Astrocyte (in vitro differentiated cells and primary cell): ENCODE results near the gene TEX38. TPM values are rescaled to one million over a fixed set of nuclear protein-coding genes. Genes with fewer than 3 reads are reported as not detected.

Experiments used
- DNase-seq: peaks from one replicate; pipeline ENCODE4 v3.0.0-alpha.2; 2010; ENCODE audit warnings: low read depth
- FAIRE-seq: peaks from 2 replicates; lab custom pipeline; 2011; peaks lifted over from hg19 to GRCh38; lab: Jason Lieb, UNC
- H2AFZ ChIP-seq: 2 replicates; pipeline ENCODE4 v1.6.0; 2012; ENCODE audit warnings: low read depth, low read length, inconsistent platforms
- H3K27ac ChIP-seq: 2 replicates; pipeline ENCODE4 v1.5.1; 2011; ENCODE audit warnings: low read depth, low read length, inconsistent platforms
- H3K27me3 ChIP-seq: 2 replicates; pipeline ENCODE4 v1.6.0; 2011; ENCODE audit warnings: low read length, inconsistent platforms; ENCODE audit not compliant: insufficient read depth
- H3K36me3 ChIP-seq: 2 replicates; pipeline ENCODE4 v1.5.1; 2011; ENCODE audit warnings: low read length, inconsistent platforms; ENCODE audit not compliant: insufficient read depth
- H3K4me1 ChIP-seq: 2 replicates; pipeline ENCODE4 v1.5.1; 2011; ENCODE audit warnings: low read length, inconsistent platforms; ENCODE audit not compliant: insufficient read depth
- H3K4me2 ChIP-seq: 2 replicates; pipeline ENCODE4 v1.6.0; 2012; ENCODE audit warnings: low read length, inconsistent platforms
- H3K4me3 ChIP-seq: 2 replicates; pipeline ENCODE4 v1.5.1; 2011; ENCODE audit warnings: low read depth, mild to moderate bottlenecking, low read length, inconsistent platforms; ENCODE audit not compliant: insufficient read depth
- H3K79me2 ChIP-seq: 2 replicates; pipeline ENCODE4 v1.6.0; 2012; ENCODE audit warnings: mild to moderate bottlenecking, low read length, inconsistent platforms; ENCODE audit not compliant: insufficient read depth
- H3K9ac ChIP-seq: 2 replicates; pipeline ENCODE4 v1.6.0; 2012; ENCODE audit warnings: mild to moderate bottlenecking, low read length, inconsistent platforms
- H3K9me3 ChIP-seq: 2 replicates; pipeline ENCODE4 v1.5.1; 2012; ENCODE audit warnings: low read depth, mild to moderate bottlenecking, low read length, inconsistent platforms; ENCODE audit not compliant: insufficient read depth
- H4K20me1 ChIP-seq: 2 replicates; pipeline ENCODE4 v1.6.0; 2012; ENCODE audit warnings: low read length, inconsistent platforms; ENCODE audit not compliant: insufficient read depth
- H3K27ac Mint-ChIP-seq: one replicate; pipeline ENCODE4 v1.8.0; 2021; ENCODE audit warnings: mild to moderate bottlenecking, mixed read lengths; ENCODE audit not compliant: unreplicated experiment
- H3K27me3 Mint-ChIP-seq: one replicate; pipeline ENCODE4 v1.8.0; 2021; ENCODE audit warnings: low read depth, mixed read lengths; ENCODE audit not compliant: unreplicated experiment
- H3K36me3 Mint-ChIP-seq: one replicate; pipeline ENCODE4 v1.8.0; 2021; ENCODE audit warnings: low read depth, mixed read lengths; ENCODE audit not compliant: unreplicated experiment
- H3K4me1 Mint-ChIP-seq: one replicate; pipeline ENCODE4 v1.8.0; 2021; ENCODE audit warnings: low read depth, mixed read lengths; ENCODE audit not compliant: unreplicated experiment
- H3K4me3 Mint-ChIP-seq: one replicate; pipeline ENCODE4 v1.8.0; 2021; ENCODE audit warnings: mild to moderate bottlenecking, moderate library complexity, mixed read lengths; ENCODE audit not compliant: unreplicated experiment
- H3K9me3 Mint-ChIP-seq: one replicate; pipeline ENCODE4 v1.8.0; 2021; ENCODE audit warnings: mild to moderate bottlenecking, mixed read lengths; ENCODE audit not compliant: unreplicated experiment
- CTCF ChIP-seq: IDR thresholded peaks from 2 replicates; pipeline ENCODE4 v1.5.1; 2011; ENCODE audit warnings: low read depth, mild to moderate bottlenecking, inconsistent platforms, low read length, moderate library complexity; ENCODE audit not compliant: insufficient read depth
- EZH2 ChIP-seq: IDR thresholded peaks from 2 replicates; pipeline ENCODE4 v1.6.1; 2012; ENCODE audit warnings: mild to moderate bottlenecking, low read length, inconsistent platforms; ENCODE audit not compliant: insufficient read depth
- total RNA-seq: library from RNA; stranded (reverse); gene quantifications from 2 replicates; pipeline ENCODE4 v1.2.1, GENCODE V29; 2021

Gene TEX38
- total RNA-seq, 1 donor from 2014 or later: not detected

- H3K9ac ChIP-seq: no peak overlapping the region
- H3K27ac Mint-ChIP-seq: no peak overlapping the region
- peaks cover 30% of the 10 kb centered on the region for H3K36me3 ChIP-seq
- H3K4me2 ChIP-seq: no peak overlapping the region
- H3K79me2 ChIP-seq: peaks cover 2% of the 10 kb centered on the region
- H3K36me3 Mint-ChIP-seq: peaks cover 7% of the 10 kb centered on the region
- H3K4me3 ChIP-seq: no peak overlapping the region
- H3K27me3 ChIP-seq: no peaks in the 10 kb centered on the region
- TF ChIP-seq CTCF: no peak
- TF ChIP-seq EZH2: no peak
- no peaks in the 10 kb centered on the region for H3K9me3 Mint-ChIP-seq
- no peak overlapping the region for H3K4me3 Mint-ChIP-seq
- no peak overlapping the region for H3K27ac ChIP-seq
- no peaks in the 10 kb centered on the region for H3K27me3 Mint-ChIP-seq
- FAIRE-seq (no peak), DNase-seq (no peak)
- H2AFZ ChIP-seq: no peak overlapping the region
- H3K4me1 ChIP-seq: no peaks in the 10 kb centered on the region
- no peaks in the 10 kb centered on the region for H3K4me1 Mint-ChIP-seq
- H4K20me1 ChIP-seq: peaks cover 2% of the 10 kb centered on the region
- H3K9me3 ChIP-seq: no peaks in the 10 kb centered on the region
Observed at GRCh38 chr1:46708121-46708520, 36.5 kb downstream of the TEX38 start.

- peaks cover 17% of the 10 kb centered on the region for H3K36me3 ChIP-seq
- H3K4me2 ChIP-seq: no peak overlapping the region
- H3K27me3 ChIP-seq: no peaks in the 10 kb centered on the region
- H3K27me3 Mint-ChIP-seq: no peaks in the 10 kb centered on the region
- peaks cover 4% of the 10 kb centered on the region for H3K36me3 Mint-ChIP-seq
- H3K27ac Mint-ChIP-seq: no peak overlapping the region
- DNase-seq (no peak), FAIRE-seq (no peak)
- H3K4me1 Mint-ChIP-seq: peaks cover 24% of the 10 kb centered on the region
- no peaks in the 10 kb centered on the region for H3K9me3 Mint-ChIP-seq
- H2AFZ ChIP-seq: no peak overlapping the region
- no peak overlapping the region for H3K27ac ChIP-seq
- H3K4me3 ChIP-seq: no peak overlapping the region
- no peaks in the 10 kb centered on the region for H3K9me3 ChIP-seq
- H3K4me3 Mint-ChIP-seq: no peak overlapping the region
- peaks cover 24% of the 10 kb centered on the region for H4K20me1 ChIP-seq
- peaks cover 37% of the 10 kb centered on the region for H3K79me2 ChIP-seq
- no peak overlapping the region for H3K9ac ChIP-seq
- peaks cover 20% of the 10 kb centered on the region for H3K4me1 ChIP-seq
- TF ChIP-seq EZH2 (no peak), CTCF (no peak)
Observed at GRCh38 chr1:46714976-46715375, 43.3 kb downstream of the TEX38 start.

- H3K4me1 ChIP-seq: peaks cover 20% of the 10 kb centered on the region
- H3K9me3 ChIP-seq: no peaks in the 10 kb centered on the region
- Mint-ChIP-seq H3K9me3 (no peaks in the 10 kb centered on the region), H3K27ac (peak overlapping the region; percentile 48), H3K36me3 (peaks cover 4% of the 10 kb centered on the region), H3K4me1 (peaks cover 24% of the 10 kb centered on the region), H3K4me3 (peak overlapping the region; percentile 99), H3K27me3 (peaks cover 4% of the 10 kb centered on the region)
- peaks cover 24% of the 10 kb centered on the region for H4K20me1 ChIP-seq
- H3K9ac ChIP-seq: peak overlapping the region; percentile 92
- no peaks in the 10 kb centered on the region for H3K27me3 ChIP-seq
- no peak overlapping the region for H3K27ac ChIP-seq
- H2AFZ ChIP-seq: no peak overlapping the region
- peaks cover 17% of the 10 kb centered on the region for H3K36me3 ChIP-seq
- peaks cover 37% of the 10 kb centered on the region for H3K79me2 ChIP-seq
- H3K4me3 ChIP-seq: peak overlapping the region; percentile 87
- TF ChIP-seq EZH2 (no peak), CTCF (no peak)
- no peak for DNase-seq
- no peak for FAIRE-seq
- H3K4me2 ChIP-seq: peak overlapping the region; percentile 99
Observed at GRCh38 chr1:46717654-46718053, 46.0 kb downstream of the TEX38 start.
